ENCODE measurements around the gene DCAF4. TPM values are rescaled to one million over a fixed set of nuclear protein-coding genes. Genes with fewer than 3 reads are reported as not detected.

The DCAF4 gene
- total RNA-seq, 1 donor from 2014 or later: 21.1 TPM

DNA sequence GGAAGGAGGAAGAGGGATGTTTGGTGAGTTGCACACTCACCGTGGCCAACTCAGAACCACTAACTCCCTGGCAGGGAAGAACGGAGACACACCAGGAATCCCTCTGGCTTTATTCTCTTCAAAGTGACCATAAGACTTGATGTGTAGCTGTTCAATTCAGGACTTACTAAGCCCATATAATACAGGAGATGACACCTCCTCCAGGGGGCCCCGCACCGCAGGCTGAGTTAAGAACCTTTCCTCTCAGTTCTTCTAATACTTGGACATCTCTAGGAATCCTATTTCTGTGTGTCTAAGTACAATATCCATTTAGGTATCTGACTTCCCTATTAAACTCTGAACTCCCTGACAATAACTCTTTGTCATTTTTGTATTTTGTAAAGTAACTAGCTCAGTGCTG lies 49.5 kb downstream of the DCAF4 start:
- no peak overlapping the region for H3K27ac ChIP-seq
- DNase-seq: no peak
- H3K27me3 ChIP-seq: no peaks in the 10 kb centered on the region
- H3K4me1 ChIP-seq: no peaks in the 10 kb centered on the region
- no peaks in the 10 kb centered on the region for H3K9me3 ChIP-seq
- no peak overlapping the region for H3K4me3 ChIP-seq
- H3K36me3 ChIP-seq: peaks cover 97% of the 10 kb centered on the region
- TF ChIP-seq, protein P1, sequence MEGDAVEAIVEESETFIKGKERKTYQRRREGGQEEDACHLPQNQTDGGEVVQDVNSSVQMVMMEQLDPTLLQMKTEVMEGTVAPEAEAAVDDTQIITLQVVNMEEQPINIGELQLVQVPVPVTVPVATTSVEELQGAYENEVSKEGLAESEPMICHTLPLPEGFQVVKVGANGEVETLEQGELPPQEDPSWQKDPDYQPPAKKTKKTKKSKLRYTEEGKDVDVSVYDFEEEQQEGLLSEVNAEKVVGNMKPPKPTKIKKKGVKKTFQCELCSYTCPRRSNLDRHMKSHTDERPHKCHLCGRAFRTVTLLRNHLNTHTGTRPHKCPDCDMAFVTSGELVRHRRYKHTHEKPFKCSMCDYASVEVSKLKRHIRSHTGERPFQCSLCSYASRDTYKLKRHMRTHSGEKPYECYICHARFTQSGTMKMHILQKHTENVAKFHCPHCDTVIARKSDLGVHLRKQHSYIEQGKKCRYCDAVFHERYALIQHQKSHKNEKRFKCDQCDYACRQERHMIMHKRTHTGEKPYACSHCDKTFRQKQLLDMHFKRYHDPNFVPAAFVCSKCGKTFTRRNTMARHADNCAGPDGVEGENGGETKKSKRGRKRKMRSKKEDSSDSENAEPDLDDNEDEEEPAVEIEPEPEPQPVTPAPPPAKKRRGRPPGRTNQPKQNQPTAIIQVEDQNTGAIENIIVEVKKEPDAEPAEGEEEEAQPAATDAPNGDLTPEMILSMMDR (IDR thresholded peaks at IDR 0.05): no peak
- intact Hi-C loops (cut with DNase I): no loop called here
- ATAC-seq: no peak

DNA sequence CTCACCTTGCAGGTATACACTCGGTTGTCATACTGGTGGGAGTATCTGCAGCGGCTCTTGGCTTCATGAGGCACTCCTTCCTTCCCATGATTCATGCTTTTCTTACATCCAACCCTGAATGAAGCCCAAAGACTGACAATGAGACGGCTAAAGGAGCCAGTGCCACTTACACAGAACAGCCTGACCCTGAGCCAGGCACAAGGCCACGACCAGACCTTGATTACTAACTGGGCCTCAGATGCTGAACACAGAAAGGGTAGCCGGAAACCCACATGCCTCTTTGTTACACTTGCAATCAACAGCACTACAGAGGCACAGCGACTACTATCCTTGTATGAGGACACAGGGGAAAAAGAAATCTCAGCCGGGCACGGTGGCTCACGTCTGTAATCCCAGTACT lies 52.6 kb downstream of the DCAF4 start:
- intact Hi-C loops (cut with DNase I): no loop called here
- no peak overlapping the region for H3K4me3 ChIP-seq
- ATAC-seq (no peak), DNase-seq (no peak)
- no peak overlapping the region for H3K27ac ChIP-seq
- peaks cover 89% of the 10 kb centered on the region for H3K36me3 ChIP-seq
- H3K9me3 ChIP-seq: no peaks in the 10 kb centered on the region
- no peaks in the 10 kb centered on the region for H3K4me1 ChIP-seq
- no peaks in the 10 kb centered on the region for H3K27me3 ChIP-seq
- TF ChIP-seq, protein P1 (IDR thresholded peaks at IDR 0.05): no peak

DNA sequence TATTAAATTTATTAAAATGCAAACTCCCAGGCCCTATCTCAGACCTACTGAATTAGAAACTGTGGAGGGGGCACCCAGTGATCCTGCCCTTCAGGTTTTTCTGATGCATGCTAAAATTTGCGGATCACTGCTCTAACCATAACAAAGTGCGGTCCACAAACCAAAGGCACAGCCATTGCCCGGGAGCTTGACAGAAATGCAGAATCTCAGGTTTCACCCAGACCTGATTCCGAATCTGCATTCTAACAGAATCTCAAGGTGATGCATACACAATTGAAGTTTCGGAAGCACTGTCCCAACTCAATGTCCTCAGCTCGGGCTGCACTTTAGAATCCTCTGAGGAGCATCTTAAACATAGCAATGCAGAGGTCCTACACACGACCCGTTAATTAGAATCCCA lies 54.6 kb downstream of the DCAF4 start:
- Histone ChIP-seq H3K4me1 (no peaks in the 10 kb centered on the region), H3K9me3 (no peaks in the 10 kb centered on the region), H3K36me3 (peaks cover 81% of the 10 kb centered on the region), H3K4me3 (no peak overlapping the region), H3K27me3 (no peaks in the 10 kb centered on the region), H3K27ac (no peak overlapping the region)
- TF ChIP-seq, protein P1 (IDR thresholded peaks at IDR 0.05): no peak
- DNase-seq: no peak
- intact Hi-C loops (cut with DNase I): no loop called here
- ATAC-seq: no peak

DNA sequence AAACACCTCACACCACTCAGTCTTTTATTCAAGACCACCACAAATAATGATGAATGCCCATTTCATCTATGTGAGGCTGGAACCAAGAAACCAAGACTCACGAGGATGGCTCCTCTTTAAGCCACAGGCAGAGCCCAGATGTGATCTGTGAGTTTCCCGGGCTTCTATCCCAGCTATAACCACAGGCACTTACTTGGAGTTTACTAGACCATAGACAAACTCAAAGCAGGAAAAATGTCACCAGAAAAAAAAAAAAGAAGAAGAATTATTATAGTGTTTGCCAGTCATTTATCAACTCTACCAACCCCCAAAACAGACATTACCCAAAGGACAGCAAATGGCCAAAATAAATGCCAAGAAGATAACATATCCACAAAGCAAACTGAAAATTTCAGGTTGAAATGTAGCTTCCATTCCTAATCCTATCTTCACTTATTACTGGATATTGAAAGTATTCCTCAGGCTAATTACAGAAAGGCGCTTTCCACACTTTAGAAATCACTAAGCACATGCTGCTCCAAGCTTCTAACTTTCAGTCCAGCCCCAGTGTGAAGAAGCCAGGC lies 56.0 kb downstream of the DCAF4 start:
- Histone ChIP-seq H3K9me3 (no peaks in the 10 kb centered on the region), H3K4me1 (no peaks in the 10 kb centered on the region), H3K27me3 (no peaks in the 10 kb centered on the region), H3K36me3 (peaks cover 78% of the 10 kb centered on the region), H3K27ac (no peak overlapping the region), H3K4me3 (no peak overlapping the region)
- DNase-seq: no peak
- intact Hi-C loops (cut with DNase I): no loop called here
- ATAC-seq: no peak
- TF ChIP-seq, protein P1 (IDR thresholded peaks at IDR 0.05): no peak

DNA sequence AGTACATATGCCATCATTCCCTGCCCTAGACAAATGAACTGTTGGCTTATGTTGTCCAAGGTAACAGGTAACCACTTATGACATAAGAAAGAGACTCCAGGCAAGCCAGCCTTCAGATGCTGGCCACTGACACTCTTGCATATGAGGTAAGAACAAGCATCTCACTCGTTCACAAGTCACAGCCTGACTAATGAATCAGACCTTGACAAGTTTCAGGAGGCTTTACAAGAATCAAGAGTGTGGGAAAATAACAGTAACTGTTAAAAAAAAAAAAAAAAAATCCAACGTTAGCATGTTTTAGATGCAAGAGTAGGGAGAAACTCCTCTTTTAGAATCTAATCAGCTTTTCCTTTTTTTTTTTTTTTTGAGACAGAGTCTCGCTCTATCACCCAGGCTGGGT lies 60.0 kb downstream of the DCAF4 start:
- H3K27me3 ChIP-seq: no peaks in the 10 kb centered on the region
- DNase-seq (no peak), ATAC-seq (no peak)
- H3K9me3 ChIP-seq: no peaks in the 10 kb centered on the region
- H3K4me3 ChIP-seq: no peak overlapping the region
- H3K27ac ChIP-seq: no peak overlapping the region
- no peaks in the 10 kb centered on the region for H3K4me1 ChIP-seq
- intact Hi-C loops (cut with DNase I): no loop called here
- H3K36me3 ChIP-seq: peaks cover 46% of the 10 kb centered on the region
- TF ChIP-seq, protein P1 (IDR thresholded peaks at IDR 0.05): no peak

DNA sequence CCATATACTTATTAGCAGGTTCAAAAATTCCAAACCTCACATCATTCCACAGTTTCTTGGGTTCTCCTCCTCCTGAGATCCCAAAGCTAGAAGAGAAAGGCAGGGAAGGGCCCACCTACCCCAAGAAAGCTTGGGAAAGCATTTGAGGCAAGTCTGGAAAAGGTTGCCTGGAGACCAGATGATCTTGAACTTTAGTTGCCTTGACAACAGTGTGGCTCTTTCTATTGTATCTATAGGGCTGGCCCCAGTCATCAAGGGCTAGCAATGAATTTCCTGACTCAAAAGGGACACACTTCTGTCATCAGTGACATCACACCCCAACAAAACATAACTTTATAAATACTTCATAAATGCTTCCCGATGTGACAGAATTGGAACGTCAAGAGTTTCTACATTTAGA lies 60.6 kb downstream of the DCAF4 start:
- ATAC-seq (no peak), DNase-seq (no peak)
- H3K36me3 ChIP-seq: peaks cover 46% of the 10 kb centered on the region
- TF ChIP-seq, protein P1 (IDR thresholded peaks at IDR 0.05): no peak
- no peak overlapping the region for H3K4me3 ChIP-seq
- intact Hi-C loops (cut with DNase I): no loop called here
- H3K27me3 ChIP-seq: no peaks in the 10 kb centered on the region
- no peaks in the 10 kb centered on the region for H3K9me3 ChIP-seq
- no peaks in the 10 kb centered on the region for H3K4me1 ChIP-seq
- H3K27ac ChIP-seq: no peak overlapping the region
